HG03457 (cell line): ENCODE measurements around the gene TSC1.
"Not testable (repeated sequence)": the region's sequence is repeated elsewhere in the genome, so short reads cannot be mapped to it uniquely, and the experiment has no call there.

ENCODE experiments used
- ATAC-seq: cut with Tn5 transposase; IDR thresholded peaks from one replicate; pipeline ENCODE4 v1.9.1; 2021; ENCODE audit warnings: moderate number of reproducible peaks; ENCODE audit not compliant: unreplicated experiment

The TSC1 gene

DNA sequence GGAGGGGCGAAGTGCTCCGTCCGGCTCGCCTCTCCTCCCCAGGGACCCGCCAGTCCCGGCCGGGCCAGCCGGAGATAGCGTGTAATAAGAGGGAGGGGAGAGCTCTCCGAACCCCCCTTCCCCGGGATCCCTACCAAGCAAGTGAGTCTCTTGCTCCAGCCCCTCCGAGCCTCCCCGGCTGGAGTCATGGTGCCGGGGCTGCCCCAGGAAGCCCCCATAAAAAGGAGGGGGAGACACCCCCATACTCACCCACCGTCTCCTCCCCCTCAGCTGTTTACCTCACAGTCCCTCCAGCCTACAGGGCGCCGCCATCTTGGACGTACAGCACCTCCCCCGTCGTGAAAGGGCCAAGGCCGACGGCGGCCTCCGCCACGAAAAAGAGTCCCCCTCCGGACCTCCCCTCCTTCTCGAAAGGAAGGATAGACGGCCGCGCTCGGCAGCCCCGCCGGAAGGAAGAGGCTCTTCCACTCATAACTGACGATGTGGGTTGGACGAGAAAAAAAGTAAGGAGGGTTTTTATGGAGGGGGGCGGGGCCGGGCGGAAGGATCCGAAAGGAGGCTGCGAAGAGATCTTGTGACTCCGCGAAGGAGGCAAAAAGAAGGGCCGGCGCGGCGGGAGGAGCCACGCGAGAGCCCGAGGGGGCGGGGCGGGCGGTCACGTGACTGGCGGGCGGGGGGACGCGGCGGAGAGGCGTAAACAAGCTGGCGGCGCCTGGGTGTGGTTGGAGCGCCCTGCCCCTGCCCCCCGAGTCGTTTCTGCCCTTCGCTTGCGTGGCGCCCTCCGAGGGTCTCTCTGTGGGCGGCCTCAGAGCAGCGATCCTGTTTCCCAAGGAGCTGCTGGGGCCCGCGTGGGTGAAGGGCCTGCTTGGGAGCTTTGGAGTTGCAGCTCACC, at the start of gene TSC1:
Gene TSC1, minus strand, starts transcription at position 323 of the 892 bp plus-strand sequence. CDS start 15,744 bp downstream, outside the sequence.
- ATAC-seq: peak; percentile 48

DNA sequence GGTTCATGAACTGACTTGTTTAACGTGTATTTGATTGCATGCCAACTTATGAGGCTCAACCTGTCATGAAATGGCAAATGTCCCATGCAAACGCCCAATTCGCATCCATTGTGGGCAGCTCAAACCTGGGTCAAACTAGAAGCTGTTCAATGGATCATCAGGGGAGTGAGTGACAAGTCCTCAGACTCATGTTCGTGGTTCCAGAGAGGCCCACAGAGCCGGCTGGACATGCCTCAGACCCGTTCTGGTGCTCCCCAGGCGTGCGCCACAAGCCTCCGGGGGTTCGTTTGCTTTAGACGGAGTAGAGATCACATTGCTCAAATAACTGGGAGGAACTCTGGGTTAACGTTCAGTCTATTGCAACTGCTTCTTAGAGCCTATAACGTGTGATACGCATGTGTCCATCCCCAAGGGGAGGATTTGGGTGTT, 49.1 kb upstream of the TSC1 start:
- ATAC-seq: no peak

DNA sequence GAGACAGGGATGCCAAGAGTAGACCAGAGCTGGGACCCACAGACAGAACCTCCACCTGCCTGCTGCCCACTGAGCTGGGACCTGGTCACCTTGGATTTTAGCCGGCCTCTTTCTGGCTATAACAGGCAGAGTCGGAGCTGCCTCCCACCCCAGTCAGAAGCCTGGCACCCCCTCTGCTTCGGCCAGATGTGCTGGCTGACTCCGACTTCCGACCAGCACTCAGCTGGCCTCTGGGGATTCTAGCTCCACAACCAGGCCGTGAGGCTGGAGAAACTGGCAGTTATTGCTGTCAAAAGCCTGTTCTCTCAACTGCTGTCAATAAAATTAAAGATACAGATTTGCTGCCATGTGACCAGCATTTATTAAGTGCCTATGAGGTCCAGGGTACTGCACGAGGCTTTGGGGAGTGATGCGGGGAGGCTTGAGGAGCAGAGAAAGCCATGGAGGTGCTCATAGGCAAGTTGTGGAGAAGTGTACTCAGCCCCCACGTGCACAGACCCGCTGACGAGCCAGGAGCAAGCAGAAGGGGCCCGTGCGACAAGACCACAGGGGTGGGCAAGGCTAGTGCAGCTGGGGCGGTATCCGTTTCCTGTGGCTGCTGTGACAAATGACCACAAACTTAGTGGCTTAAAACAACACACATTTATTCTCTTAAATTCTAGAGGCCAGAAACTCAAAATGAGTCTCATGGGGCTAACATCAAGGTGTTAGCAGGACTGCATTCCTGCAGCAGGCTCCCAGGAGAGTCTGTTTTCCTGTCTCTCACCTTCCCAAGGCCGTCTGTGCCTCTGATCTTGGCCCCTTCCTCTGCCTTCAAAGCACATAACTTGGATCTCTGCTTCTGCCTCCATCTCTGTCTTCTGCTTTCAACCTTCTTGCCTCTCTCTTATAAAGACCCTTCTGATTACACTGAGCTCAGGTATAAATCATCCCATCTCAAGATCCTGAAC, 47.2 kb upstream of the TSC1 start:
- ATAC-seq: no peak

DNA sequence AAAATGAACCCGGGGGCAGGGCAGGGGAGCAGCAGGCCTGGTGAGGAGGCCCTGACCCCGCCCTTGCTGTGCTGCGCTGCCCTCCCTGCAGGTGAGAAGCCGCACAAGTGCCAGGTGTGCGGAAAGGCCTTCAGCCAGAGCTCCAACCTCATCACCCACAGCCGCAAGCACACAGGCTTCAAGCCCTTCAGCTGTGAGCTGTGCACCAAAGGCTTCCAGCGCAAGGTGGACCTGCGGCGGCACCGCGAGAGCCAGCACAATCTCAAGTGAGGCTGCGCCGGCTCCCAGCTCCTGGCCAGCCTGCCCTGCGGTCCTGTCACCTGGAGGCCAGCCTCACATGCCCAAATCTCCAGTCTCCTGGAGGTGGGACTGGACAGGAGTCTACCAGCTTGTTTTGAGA, 46.4 kb upstream of the TSC1 start:
- ATAC-seq: no peak

DNA sequence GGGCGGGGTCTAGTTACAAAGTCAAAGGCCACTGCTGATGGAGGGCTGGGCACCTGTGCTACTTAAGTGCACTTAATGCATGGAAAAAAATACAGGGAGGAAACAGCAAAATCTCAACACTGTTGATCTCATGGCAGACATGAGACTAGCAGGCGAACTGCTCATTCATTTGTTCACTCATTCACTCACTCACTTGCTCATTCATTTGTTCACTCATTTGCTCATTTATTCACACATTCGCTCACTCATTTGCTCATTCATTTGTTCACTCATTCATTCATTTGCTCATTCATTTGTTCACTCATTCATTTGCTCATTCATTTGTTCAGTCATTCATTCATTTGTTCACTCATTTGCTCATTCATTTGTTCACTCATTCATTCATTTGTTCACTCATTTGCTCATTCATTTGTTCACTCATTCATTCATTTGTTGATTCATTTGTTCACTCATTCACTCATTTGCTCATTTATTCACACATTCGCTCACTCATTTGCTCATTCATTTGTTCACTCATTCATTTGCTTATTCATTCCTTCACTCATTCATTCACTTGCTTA, 45.7 kb upstream of the TSC1 start:
- ATAC-seq: not testable (repeated sequence)

DNA sequence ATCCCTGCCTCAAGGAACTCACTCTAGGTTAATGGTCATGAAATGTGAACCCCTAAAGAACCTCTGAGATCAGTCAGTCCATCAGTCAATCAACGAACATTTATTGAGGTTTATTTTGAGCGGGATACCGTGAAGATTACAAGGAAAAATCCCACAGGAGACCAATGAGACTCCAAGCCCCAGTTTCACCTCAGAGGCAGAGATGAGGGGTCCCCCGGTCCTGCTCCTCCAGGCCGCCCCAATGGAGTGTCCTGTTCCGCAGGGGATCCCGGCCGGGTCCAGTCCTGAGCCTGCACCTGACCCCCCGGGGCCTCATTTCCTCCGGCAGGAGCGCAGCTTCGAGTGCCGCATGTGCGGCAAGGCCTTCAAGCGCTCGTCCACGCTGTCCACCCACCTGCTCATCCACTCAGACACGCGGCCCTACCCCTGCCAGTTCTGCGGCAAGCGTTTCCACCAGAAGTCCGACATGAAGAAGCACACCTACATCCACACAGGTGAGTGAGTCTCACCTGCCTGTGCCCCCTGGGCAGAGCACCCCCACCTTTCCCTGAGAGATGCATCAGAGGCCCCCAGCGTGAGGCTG, 45.1 kb upstream of the TSC1 start:
- ATAC-seq: no peak

DNA sequence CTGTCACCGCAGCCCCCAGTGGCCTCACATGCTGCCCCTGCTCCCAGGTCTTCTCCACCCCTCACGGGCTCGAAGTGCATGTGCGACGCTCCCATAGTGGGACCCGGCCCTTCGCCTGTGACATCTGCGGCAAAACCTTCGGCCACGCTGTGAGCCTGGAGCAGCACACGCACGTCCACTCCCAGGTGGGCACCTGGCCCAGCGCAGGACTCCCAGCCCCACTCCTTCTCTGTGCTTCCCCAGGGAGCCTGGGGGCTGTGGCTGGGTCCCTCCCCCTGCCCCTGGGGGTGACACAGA, 44.5 kb upstream of the TSC1 start:
- ATAC-seq: no peak

DNA sequence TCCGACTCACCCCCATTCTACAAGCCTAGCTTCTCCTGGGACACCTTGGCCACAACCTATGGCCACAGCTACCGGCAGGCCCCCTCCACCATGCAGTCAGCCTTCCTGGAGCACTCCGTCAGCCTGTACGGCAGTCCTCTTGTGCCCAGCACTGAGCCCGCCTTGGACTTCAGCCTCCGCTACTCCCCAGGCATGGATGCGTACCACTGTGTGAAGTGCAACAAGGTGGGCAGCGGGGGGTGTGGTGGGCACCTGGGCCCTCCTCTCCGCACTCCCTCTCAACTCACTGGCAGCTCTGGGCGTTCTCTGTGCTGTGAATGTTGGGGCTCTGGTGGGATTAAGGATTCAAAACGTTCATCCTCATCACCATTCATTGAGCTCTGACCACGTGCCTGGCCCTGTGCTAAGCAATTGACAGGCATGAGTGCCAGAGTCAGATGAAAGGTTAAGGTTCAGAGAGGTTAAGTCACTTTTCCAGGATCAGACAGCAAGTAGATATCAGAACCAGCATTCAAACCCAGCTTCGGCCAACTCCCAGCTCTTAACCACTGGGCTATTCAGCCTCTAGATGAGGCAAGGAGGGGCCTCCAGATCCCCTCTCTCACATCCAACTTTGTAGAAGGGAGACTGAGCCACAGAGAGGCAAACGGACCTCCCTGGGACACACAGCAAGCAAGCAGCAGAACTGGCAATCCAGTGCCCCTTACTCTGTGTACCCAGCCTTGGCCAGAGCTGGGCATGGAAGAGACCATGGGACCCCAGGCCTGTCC, 44.0 kb upstream of the TSC1 start:
- no peak for ATAC-seq

DNA sequence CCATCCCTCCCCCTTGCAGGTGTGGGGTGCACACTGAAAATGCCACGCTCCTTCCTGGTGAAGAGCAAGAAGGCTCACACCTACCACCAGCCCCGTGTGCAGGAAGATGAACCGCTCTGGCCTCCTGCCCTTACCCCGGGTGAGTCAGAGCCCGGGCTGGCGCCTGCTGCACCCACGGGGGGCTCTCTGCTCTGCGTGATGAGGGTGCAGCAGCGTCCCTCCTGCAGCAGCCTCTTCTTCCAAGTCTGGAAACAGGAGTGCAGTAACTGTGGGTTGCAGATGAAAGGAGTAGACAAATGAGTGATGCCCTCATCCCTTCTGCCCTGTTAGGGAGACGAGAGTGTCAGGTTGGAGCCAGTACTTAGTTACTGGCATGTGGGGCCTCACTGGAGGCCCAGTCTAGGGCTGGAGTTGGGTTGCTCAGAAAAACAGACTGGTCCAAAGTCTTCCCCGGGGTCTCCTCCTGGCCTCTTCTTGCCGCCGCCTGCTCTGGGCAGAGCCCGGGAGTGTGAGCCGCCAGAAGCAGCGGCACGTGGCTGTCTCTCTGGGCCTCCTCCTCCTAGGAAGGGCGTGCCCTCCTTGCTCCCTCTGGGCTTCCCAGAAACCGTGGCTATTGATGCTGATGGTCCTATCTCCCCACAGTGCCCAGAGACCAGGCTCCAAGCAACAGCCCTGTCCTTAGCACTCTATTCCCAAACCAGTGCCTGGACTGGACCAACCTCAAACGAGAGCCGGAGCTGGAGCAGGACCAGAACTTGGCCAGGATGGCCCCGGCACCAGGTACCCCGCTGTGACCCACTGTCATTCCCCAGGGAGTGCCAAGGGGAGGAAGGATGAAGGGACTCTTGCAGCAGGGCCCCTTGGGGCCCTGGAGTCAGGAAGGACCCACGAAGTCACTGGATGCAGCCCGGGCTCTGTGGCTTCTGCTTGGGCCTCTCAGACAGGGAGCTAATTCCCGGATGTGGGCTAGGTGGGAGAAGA, 42.5 kb upstream of the TSC1 start:
- no peak for ATAC-seq

DNA sequence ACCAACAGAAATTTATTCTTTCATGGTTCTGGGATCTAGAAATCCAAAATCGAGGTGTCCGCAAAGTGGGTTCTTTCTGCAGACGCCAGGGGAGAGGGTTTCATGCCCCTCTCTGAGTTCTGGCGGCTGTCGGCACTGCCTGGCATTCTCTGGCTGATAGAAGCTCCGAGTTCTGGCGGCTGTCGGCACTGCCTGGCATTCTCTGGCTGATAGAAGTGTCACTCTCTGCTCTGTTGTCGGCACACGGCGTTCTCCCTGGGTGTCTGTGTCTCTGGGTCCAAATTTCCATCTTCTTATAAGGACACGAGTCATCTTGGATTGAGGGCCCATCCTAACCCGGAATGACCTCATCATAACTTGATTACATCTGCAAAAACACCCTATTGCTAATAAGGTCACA, 41.7 kb upstream of the TSC1 start:
- no peak for ATAC-seq

DNA sequence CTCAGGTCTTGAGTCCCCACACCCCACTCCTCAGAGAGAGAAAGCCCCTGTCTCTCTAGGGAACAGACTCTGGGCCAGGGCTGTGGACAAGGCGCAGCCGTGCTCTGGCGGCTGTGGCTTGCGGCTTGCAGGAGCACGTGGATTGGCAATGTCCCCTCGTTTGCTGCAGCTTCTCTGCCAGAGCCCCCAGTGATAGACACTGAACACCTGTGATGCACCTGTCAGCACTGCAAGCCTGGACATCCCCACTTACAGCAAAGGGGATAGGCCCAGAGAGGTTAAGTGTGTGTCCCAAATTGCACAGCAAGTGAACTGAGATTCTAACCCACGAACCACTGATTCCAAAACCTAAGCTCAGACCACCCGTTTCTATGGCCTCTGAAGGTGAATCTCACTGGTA, 41.1 kb upstream of the TSC1 start:
- ATAC-seq: no peak

DNA sequence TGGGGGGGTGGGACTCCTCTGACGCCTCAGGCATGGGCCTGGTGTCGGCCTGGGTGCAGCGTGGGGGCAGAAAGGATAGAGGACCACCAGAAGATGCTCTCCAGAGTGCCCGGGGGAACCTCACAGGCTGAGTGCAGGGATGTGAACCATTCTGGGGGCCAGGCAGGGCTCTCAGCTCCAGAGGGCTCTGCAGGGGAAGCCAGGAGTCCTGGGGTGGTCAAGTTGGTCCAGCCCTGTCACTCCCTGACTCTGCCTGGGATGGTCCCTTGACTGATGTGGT, 40.6 kb upstream of the TSC1 start:
- ATAC-seq: no peak

DNA sequence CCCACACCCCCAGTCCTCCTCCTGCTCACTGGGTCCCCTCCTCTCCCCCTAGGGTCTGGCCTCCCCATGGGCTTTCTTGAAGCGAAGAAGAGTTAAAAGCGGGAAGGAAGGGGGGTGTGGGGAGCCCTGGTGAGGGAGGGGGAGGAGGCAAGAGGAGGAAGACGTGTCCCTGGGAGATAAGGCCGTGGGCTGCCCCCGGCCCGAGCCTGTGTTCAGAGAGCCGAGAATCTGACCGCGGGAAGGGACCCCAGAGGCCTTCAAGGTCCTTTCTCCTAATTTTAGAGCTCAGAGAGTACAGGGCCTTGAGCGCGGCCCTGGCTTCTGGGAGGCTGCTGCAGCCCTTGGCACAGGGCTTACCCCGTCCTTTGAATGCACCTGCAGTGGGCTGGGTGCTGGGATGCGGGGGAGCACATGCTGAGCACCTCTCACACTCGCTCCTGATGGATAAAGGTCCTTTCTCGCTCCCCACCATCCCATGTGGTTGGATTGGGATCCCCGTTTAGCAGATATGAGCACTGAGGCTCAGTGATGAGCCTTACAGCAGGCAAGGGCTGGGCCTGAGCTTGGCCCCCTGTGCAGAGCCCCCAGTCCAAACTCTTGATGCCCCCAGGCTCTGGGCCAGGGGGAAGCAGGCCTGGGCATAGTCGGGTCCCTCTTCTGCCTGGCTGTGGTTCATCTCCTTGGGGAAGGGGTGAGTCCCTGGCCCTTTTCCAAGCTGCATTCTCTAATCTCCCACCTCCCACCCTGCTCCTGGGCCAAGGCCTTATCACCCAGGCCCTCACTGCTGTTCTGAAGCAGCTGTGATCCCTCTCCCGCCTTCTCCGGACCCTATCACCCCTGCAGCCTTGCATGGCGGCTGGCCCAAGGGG, 40.0 kb upstream of the TSC1 start:
- no peak for ATAC-seq

DNA sequence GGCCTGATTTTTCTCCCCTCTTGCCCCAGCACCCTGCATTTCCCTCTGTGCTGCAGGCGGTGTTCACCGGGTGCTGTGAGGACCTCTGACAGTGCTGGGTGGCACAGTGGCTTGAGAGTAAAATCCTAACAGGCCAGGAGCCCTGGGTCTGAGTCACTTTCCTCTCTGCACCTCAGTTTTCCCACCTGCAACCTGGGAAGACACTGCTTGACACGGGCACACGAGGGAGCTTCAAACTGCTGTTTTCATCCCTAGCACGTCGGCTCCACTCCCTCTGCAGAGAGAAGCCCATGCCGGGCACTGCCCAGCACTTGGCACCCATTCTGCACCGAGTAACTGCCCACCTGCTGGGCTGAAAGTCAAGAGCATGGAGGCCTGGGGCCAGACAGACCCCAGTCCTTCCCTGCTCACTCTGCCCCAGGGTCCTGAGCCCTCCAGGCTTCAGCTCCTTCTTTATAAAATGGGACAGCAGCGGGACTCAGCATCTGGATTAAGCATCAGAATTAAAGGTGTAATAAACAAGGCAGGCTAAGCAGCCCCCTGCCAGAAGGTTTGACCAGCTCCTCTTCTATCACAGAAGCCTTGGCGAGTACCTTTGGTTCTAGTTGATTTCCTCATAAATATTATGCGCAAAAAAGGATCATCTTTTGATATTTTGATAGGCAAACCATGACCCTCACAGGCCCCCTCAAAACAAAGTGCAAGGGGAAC, 39.2 kb upstream of the TSC1 start:
- no peak for ATAC-seq

DNA sequence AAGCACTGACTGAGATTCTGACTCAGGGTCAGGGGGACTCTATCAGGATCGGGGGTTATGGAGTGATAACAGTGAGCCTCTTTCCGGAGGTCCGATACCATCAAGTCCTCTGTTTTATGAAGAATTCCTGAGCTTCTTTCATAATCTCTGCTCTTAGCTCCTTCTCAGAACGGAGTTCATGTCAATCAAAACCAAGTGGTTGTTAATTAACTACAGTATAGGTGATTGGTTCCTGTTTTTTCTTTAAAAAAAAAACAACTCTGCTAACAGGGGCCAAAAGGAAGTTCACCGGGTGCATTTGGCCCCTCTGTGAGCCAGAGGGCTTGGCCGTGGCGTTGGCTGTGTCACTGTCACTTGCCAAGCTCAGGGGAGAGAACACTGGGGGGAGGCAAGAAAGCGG, 38.0 kb upstream of the TSC1 start:
- no peak for ATAC-seq

DNA sequence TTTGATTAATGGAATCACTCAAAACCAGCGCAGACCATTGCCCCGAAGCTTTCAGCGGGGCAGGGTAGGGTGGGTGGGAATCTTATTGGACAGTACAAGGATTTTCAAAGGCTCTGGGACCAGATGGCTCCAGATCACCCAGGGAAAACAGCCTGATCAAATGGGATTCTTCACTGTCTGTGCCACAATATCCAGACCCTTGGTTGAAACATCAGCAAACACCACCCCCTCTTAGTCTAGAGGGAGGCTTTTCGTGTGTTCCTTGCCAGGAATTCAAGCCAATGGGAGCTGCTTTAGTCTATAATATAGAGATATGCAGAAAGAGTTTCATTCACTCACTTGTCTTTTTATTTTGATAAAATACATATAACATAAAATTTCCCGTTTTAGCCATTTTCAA, 35.7 kb upstream of the TSC1 start:
- no peak for ATAC-seq

DNA sequence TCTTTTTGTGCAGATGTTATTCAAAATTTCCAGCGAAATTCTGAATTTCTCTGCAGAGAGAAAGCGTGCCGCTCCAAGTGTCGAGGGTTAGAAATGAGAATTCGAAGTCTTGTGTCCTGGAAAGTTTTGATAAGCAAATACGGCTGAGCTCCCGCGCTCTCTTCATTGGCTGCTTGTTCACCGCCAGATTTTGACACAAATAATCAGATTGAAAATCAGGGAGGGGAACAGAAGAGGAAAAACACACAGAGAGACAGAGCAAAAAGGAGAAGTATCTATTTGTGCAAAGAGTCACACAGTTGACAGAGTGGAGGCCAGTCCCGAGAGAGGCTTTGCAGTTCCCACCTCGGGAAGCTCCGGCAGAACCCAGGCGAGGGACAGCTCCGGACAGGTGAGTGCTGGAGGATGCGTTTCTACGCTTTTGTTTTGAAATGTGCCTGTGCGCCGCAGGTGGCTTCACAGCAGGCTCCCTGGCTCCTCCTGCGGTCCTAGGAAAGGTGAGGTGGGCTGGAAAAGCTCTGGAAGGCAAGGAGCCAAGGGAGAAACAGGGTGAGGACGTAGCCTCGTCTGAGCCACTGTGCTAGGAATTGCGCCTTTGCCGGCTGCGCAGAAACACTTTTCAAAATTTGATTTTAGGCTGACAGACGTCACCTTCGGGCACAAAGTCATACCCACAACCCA, 34.2 kb upstream of the TSC1 start, which contains the start of gene GFI1B:
Gene GFI1B, plus strand, starts transcription at position 244 of the 681 bp plus-strand sequence. CDS start 7,985 bp downstream, outside the sequence.
- ATAC-seq: no peak
